RWPE2 (cell line): ENCODE data around the gene HSPB9.

Experiments
- ATAC-seq: fragments of 200-7000 bp; cut with Tn5 transposase; 3 replicates; pipeline ENCODE4 v1.9.1; 2021; ENCODE audit warnings: low read depth
- DNase-seq: peaks from one replicate; pipeline ENCODE4 v3.0.0-alpha.2; 2020; ENCODE audit warnings: low spot score
- H3K27ac ChIP-seq: fragments of 450-650 bp; 2 replicates; pipeline ENCODE4 v1.5.1; 2017; ENCODE audit warnings: mild to moderate bottlenecking; ENCODE audit not compliant: poor library complexity, severe bottlenecking
- H3K27me3 ChIP-seq: fragments of 250-450 bp; sonication (Bioruptor Pico); 2 replicates; pipeline ENCODE4 v1.5.1; 2021; ENCODE audit warnings: mild to moderate bottlenecking, moderate library complexity; ENCODE audit not compliant: insufficient read depth, poor library complexity, severe bottlenecking
- H3K36me3 ChIP-seq: fragments of 250-450 bp; sonication (Bioruptor Pico); 2 replicates; pipeline ENCODE4 v1.5.1; 2020; ENCODE audit warnings: low read depth, mild to moderate bottlenecking, moderate library complexity
- H3K4me1 ChIP-seq: fragments of 250-450 bp; sonication (Bioruptor Pico); 2 replicates; pipeline ENCODE4 v1.5.1; 2021; ENCODE audit warnings: mild to moderate bottlenecking, moderate library complexity; ENCODE audit not compliant: insufficient read depth, poor library complexity, severe bottlenecking
- H3K4me3 ChIP-seq: fragments of 250-450 bp; sonication (Bioruptor Pico); 2 replicates; pipeline ENCODE4 v1.5.1; 2021; ENCODE audit warnings: mild to moderate bottlenecking, moderate library complexity; ENCODE audit not compliant: severe bottlenecking
- H3K9me3 ChIP-seq: fragments of 250-450 bp; sonication (Bioruptor Pico); 2 replicates; pipeline ENCODE4 v1.5.1; 2021; ENCODE audit warnings: mild to moderate bottlenecking, moderate library complexity; ENCODE audit not compliant: severe bottlenecking
- TF ChIP-seq, protein P1 (sequence below): fragments of 450-650 bp; IDR thresholded peaks from one replicate; pipeline ENCODE4 v1.5.1; 2017; ENCODE audit warnings: mild to moderate bottlenecking, moderate library complexity; ENCODE audit not compliant: poor library complexity, severe bottlenecking

Gene HSPB9

DNA sequence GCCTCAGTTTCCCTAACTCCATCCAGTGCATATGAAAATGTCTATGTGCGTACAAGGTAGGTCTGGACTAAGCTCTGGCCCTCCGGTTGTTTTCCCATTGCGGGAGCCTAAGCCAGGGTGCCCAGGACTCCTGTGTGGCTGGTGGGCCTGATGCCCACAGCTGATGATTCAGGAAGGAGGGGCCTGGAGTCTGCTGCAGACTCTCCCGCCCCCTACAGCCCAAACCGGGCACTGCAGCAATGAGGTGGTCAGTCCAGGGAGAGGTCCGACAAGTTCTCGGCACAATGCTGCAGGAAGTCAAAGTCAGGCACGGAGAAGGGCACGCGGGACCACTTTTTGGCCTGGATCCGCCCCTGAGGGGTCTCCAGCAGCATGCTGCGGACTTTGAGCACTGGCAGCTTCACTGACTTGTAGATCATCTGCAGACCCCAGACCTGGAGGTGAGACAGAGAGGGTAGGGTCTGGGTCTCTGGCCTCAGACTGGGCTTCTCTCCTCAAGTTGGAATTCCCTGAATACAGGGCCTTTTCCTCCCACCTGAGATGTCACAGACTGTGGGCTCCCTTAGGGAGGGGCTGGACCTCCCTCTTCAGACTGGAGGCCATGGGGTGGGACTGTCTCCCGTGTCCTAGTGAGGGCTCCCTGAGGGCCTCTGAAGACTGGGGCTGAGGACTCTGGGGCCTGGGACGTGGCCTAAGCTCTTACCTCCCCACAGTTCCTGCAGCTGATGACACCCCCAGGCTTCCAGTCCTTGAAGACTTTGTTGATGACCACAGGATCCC, 20.9 kb upstream of the HSPB9 start:
- peaks cover 11% of the 10 kb centered on the region for H3K27me3 ChIP-seq
- H3K4me1 ChIP-seq: no peaks in the 10 kb centered on the region
- TF ChIP-seq, protein P1, sequence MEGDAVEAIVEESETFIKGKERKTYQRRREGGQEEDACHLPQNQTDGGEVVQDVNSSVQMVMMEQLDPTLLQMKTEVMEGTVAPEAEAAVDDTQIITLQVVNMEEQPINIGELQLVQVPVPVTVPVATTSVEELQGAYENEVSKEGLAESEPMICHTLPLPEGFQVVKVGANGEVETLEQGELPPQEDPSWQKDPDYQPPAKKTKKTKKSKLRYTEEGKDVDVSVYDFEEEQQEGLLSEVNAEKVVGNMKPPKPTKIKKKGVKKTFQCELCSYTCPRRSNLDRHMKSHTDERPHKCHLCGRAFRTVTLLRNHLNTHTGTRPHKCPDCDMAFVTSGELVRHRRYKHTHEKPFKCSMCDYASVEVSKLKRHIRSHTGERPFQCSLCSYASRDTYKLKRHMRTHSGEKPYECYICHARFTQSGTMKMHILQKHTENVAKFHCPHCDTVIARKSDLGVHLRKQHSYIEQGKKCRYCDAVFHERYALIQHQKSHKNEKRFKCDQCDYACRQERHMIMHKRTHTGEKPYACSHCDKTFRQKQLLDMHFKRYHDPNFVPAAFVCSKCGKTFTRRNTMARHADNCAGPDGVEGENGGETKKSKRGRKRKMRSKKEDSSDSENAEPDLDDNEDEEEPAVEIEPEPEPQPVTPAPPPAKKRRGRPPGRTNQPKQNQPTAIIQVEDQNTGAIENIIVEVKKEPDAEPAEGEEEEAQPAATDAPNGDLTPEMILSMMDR: peak; percentile 58
- no peak for DNase-seq
- H3K36me3 ChIP-seq: no peaks in the 10 kb centered on the region
- no peak overlapping the region for H3K27ac ChIP-seq
- ATAC-seq: peak; percentile 31; the same call in 1 of the 3 replicates
- H3K9me3 ChIP-seq: no peaks in the 10 kb centered on the region
- no peak overlapping the region for H3K4me3 ChIP-seq

DNA sequence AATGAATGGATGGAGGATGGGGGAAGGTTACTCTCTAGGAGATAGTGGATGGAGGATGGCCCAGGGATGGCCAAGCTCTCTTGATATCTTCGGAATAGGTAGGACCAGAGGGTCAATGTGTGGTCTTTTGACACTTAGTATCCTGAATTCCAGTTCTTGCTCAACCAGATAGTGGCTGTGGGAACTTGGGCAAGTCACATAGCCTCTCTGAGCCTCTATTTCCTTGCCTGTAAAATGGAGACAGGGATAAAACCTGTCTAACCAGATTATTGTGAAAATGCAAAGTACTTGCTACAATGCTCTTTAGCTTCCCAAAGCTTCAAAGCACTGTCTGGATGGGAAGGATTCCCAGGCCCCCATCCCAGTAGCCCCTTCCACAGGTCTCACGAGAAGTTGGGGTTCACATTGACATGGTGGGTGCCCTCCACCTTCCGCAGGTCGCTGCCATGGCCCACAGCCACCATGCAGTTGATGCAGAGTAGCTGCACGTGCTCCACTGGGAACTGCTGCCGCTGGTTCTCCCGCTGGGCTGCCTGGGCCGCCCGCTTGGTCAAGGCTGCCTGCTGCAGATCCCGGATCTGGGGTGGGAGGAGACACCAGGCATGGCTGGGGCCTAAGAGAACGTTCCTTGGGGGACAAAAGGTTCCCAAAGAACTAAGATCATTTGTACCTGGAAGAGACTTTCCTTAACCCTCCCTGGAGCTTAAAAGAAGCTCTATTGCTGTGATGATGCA, 19.2 kb upstream of the HSPB9 start:
- H3K36me3 ChIP-seq: no peaks in the 10 kb centered on the region
- no peak for ATAC-seq
- H3K27me3 ChIP-seq: no peaks in the 10 kb centered on the region
- TF ChIP-seq, protein P1: no peak
- no peaks in the 10 kb centered on the region for H3K4me1 ChIP-seq
- no peak overlapping the region for H3K4me3 ChIP-seq
- no peak overlapping the region for H3K27ac ChIP-seq
- no peaks in the 10 kb centered on the region for H3K9me3 ChIP-seq
- DNase-seq: no peak

DNA sequence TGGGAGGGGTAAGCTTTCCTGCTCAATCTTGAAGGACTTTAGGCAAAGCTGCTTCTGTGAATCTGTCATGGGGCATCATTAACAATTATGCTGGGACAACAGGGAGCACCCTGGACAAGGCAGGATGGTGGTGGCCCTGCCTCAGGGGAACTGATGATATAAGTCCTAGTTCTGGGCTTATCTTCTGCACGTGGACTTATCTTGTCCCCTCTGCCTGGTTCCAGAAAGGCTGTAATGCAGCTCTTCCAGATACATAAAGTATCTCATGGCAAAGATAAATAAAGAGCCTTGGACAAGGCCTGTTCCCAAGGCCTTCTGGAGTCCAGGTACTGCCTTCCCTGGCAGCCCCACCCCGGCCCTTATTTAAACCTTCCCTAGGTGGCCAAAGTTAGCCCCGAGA, 18.3 kb upstream of the HSPB9 start:
- Histone ChIP-seq H3K4me3 (no peak overlapping the region), H3K4me1 (no peaks in the 10 kb centered on the region), H3K27ac (no peak overlapping the region), H3K9me3 (no peaks in the 10 kb centered on the region), H3K27me3 (no peaks in the 10 kb centered on the region), H3K36me3 (no peaks in the 10 kb centered on the region)
- ATAC-seq (no peak), DNase-seq (no peak)
- TF ChIP-seq, protein P1: no peak

DNA sequence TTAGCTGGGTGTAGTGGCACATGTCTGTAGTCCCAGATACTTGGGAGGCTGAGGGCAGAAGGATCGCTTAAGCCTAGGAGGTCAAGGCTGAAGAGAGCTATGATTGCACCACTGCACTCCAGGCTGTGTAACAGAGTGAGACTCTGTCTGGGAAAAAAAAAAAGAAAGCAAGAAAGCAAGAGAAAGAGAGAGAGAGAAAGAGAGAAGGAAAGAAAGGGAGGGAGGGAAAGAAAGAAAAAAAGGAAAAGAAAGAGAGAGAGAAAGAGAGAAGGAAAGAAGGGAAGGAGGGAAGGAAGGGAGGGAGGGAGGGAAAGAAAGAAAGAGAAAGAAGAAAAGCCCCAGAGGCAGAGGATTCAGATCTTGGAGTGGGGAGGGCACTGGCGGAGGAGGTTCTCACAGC, 16.6 kb upstream of the HSPB9 start:
- no peak for ATAC-seq
- DNase-seq: no peak
- H3K4me1 ChIP-seq: no peaks in the 10 kb centered on the region
- no peaks in the 10 kb centered on the region for H3K27me3 ChIP-seq
- TF ChIP-seq, protein P1: no peak
- no peaks in the 10 kb centered on the region for H3K36me3 ChIP-seq
- no peaks in the 10 kb centered on the region for H3K9me3 ChIP-seq
- H3K4me3 ChIP-seq: no peak overlapping the region
- H3K27ac ChIP-seq: no peak overlapping the region

DNA sequence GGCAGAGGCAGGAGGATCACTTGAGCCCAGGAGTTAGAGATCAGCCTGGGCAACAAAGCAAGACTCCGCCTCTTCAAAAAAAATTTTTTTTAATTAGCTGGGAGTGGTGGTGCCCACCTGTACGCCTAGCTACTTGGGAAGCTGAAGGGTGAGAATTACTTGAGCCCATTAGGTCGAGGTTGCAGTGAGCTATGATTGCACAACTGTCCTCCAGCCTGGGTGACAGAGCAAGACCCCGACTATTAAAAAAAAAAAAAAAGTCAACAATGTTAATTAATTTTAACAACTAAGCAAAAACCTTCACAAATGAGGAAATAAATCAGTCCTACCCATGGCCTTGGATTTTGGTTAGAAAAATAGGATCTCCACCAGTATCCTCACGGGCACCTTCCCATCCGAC, 15.5 kb upstream of the HSPB9 start:
- Histone ChIP-seq H3K27me3 (no peaks in the 10 kb centered on the region), H3K36me3 (no peaks in the 10 kb centered on the region), H3K27ac (no peak overlapping the region), H3K4me3 (no peak overlapping the region), H3K9me3 (no peaks in the 10 kb centered on the region), H3K4me1 (no peaks in the 10 kb centered on the region)
- ATAC-seq (no peak), DNase-seq (no peak)
- TF ChIP-seq, protein P1: no peak
